IMR-90 (cell line): ENCODE data around the gene ELMO1.

Experiments
- BHLHE40 ChIP-seq: fragments of 150-350 bp; IDR thresholded peaks from 2 replicates; pipeline ENCODE4 v1.6.1; 2016; ENCODE audit warnings: mild to moderate bottlenecking, low read depth, low read length
- CEBPB ChIP-seq: IDR thresholded peaks from 2 replicates; pipeline ENCODE4 v1.6.1; 2012; ENCODE audit warnings: low read depth, low read length, improper control_type of control experiment
- ELK1 ChIP-seq: fragments of 150-350 bp; IDR thresholded peaks from 2 replicates; pipeline ENCODE4 v1.6.1; 2016; ENCODE audit warnings: low read depth, mild to moderate bottlenecking, low read length, moderate library complexity, borderline replicate concordance
- FOS ChIP-seq: fragments of 150-350 bp; IDR thresholded peaks from 2 replicates; pipeline ENCODE4 v1.6.1; 2016; ENCODE audit warnings: low read depth, low read length
- MAFK ChIP-seq: IDR thresholded peaks from 2 replicates; pipeline ENCODE4 v1.6.1; 2012; ENCODE audit warnings: low read depth, low read length, improper control_type of control experiment
- MAZ ChIP-seq: IDR thresholded peaks from 2 replicates; pipeline ENCODE4 v1.6.1; 2012; ENCODE audit warnings: low read depth, mild to moderate bottlenecking, low read length, improper control_type of control experiment, moderate library complexity, borderline replicate concordance
- MXI1 ChIP-seq: IDR thresholded peaks from 2 replicates; pipeline ENCODE4 v1.6.1; 2012; ENCODE audit warnings: low read depth, mild to moderate bottlenecking, low read length, moderate library complexity, borderline replicate concordance
- NFE2L2 ChIP-seq: fragments of 150-350 bp; IDR thresholded peaks from 2 replicates; pipeline ENCODE4 v1.6.1; 2016; ENCODE audit warnings: low read depth, mild to moderate bottlenecking, low read length
- POLR2A ChIP-seq: IDR thresholded peaks from 2 replicates; pipeline ENCODE4 v1.6.1; 2012; ENCODE audit warnings: mild to moderate bottlenecking, low read depth, low read length
- RAD21 ChIP-seq: IDR thresholded peaks from 2 replicates; pipeline ENCODE4 v1.6.1; 2012; ENCODE audit warnings: low read length, improper control_type of control experiment
- RFX5 ChIP-seq: IDR thresholded peaks from 2 replicates; pipeline ENCODE4 v1.8.0; 2012; ENCODE audit warnings: low read depth, mild to moderate bottlenecking, low read length, moderate library complexity
- TF ChIP-seq, protein P1 (sequence below): conservative IDR thresholded peaks from 2 replicates; pipeline ENCODE4 v1.5.1; 2012; ENCODE audit warnings: mild to moderate bottlenecking, low read depth, low read length, improper control_type of control experiment

GRCh38 chr7:37441816-37442215 is 6.8 kb downstream of the ELMO1 start:
- TF ChIP-seq, protein P1, sequence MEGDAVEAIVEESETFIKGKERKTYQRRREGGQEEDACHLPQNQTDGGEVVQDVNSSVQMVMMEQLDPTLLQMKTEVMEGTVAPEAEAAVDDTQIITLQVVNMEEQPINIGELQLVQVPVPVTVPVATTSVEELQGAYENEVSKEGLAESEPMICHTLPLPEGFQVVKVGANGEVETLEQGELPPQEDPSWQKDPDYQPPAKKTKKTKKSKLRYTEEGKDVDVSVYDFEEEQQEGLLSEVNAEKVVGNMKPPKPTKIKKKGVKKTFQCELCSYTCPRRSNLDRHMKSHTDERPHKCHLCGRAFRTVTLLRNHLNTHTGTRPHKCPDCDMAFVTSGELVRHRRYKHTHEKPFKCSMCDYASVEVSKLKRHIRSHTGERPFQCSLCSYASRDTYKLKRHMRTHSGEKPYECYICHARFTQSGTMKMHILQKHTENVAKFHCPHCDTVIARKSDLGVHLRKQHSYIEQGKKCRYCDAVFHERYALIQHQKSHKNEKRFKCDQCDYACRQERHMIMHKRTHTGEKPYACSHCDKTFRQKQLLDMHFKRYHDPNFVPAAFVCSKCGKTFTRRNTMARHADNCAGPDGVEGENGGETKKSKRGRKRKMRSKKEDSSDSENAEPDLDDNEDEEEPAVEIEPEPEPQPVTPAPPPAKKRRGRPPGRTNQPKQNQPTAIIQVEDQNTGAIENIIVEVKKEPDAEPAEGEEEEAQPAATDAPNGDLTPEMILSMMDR, result no peak
- no peak for TF ChIP-seq POLR2A
- TF ChIP-seq NFE2L2, result no peak
- no peak for TF ChIP-seq MAFK
- no peak for TF ChIP-seq FOS
- no peak for TF ChIP-seq RAD21
- TF ChIP-seq RFX5, result no peak
- TF ChIP-seq MAZ, result no peak
- no peak for TF ChIP-seq ELK1
- no peak for TF ChIP-seq CEBPB
- TF ChIP-seq MXI1, result no peak
- no peak for TF ChIP-seq BHLHE40
